HG03196 (cell line): Measurements from ENCODE around the gene KL.

Source experiments
- ATAC-seq: cut with Tn5 transposase; IDR thresholded peaks from one replicate; pipeline ENCODE4 v1.9.1; 2021; ENCODE audit not compliant: unreplicated experiment

Gene KL

DNA sequence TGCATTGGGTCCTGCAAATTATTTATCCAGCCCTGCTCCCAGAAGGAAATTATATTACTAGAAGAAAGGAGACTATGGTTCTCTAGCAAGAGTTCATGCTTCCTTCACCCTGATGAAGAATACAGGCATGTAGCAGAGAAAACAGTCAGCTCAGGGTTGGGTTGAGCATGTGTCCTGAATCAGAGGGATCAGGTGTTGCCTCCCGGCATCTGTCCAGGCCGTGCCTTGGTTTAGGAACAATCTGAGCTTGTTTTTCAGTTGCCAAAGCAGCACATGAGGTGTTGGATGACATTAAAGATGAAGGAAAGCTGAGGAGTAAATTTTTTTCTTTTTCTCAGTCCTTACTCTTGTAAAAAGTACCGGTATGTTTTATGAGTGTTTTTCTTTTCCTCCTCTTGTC is 62.0 kb downstream of the KL start:
- no peak for ATAC-seq

DNA sequence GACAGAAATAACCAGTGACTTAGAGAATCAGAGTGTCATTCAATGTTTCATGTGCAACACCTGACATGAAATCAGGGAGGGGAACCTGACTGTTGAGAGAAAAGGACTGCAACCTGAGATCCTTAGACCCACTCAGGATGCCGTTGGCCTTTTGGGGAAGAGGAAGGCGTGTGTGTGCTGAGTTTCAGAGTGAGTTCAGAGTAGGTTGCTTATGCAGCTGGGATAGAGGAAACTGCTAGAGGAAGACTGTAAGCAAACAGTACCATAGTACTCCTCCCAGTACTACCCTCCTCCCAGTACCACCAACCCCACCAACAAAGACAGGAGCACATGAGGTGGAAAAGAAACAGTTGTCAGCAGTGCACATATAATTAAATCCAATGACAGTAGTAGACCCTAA is 63.7 kb downstream of the KL start:
- no peak for ATAC-seq

DNA sequence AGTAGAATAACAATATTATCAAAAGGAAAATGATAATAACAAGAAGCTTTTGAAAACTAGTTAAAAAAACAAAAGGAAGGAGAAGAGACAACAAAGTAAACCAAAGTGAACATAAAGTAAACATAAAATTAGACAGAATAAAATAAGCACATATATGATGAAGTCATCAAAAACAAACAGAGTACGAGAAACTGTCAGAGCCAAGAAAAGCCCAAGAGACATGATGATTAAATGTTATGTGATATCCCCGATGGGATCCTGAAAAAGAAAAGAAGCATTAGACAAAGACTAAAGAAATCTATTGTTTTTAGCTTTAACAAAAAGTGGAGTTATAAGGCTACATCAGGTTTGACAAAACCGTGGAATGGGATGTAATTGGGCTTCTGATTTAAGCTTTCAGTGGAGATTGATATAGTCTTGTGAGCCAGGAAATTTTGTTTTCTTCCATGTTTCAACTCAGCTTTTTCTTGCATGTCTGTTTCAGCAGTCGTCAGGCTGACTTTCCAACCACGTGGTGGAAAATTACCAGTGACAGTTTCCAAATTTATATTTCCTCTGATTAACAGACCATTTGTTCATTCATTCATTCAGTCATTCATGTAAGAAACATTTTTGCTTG is 64.9 kb downstream of the KL start:
- no peak for ATAC-seq

DNA sequence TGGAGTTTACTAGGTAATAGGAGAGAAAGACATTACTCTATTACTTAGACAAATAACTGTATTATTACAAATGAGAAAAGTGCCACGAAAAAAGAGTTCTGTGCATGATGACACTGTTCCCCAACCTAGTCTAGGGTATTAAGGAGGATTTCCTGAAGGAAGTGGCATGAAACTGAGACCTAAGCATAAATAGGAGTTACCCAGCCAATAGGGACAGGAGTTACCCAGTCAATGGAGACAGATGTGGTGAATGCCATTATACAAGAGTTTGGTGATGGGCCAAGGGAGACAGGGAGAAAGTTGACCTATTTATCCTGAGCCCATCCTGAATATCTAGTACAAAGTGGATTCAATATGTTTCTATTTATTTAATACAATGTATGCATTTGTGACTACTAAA is 65.4 kb downstream of the KL start:
- ATAC-seq = no peak

DNA sequence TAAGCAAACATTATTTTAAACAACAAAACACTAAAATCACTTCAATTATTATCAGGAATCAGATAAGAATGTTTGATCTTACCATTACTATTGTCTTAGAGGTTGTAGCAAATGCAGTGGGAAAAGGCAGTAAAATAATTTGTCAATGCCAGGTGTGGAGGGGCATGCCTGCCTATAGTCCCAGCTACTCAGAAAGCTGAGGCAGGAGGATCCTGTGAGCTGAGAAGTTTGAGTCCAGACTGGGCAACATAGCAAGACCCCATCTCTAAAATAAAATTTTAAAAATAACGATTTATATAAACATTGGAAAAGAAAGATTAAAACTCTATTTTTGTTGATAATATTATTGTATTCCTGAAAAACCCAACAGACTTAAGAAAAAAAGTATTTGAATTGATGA is 66.8 kb downstream of the KL start:
- no peak for ATAC-seq

DNA sequence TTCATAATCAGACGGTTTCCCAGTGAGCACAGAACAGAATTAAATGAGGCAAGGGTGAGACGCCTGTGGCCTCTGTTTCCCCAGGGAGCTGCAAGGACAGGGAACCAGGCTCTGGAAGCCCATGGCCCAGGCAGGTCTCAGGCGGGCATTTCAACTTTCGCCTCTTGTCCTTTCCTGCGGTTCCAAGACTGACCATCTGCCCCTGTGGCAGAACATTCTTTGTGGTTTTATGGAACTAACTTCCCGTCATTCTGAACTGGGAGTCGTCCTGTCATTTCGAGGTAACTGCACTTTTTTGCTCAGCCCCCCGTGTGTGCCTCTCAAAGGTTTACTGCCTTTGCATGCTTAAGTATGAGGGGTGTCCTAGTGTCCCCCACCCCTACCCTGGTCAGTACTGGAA is 70.9 kb downstream of the KL start:
- ATAC-seq = no peak

DNA sequence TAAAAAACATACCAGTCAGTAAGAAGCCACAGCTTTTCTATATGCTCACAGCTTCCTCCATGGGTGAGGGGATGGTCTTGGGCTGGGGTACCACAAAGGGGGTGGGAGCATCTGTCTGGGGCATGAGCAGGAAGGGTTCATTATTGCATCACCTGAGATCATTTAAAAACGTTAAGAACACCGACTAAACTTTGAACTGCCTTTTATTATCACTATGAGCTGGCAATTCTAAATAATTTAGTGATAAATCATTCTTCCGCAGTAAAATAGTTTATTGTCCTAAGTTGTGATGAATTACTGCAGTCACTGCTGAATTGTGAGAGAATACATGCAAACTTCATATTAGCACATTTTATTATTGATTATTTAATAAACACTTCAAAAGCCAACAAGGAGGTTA is 71.6 kb downstream of the KL start:
- ATAC-seq = no peak

DNA sequence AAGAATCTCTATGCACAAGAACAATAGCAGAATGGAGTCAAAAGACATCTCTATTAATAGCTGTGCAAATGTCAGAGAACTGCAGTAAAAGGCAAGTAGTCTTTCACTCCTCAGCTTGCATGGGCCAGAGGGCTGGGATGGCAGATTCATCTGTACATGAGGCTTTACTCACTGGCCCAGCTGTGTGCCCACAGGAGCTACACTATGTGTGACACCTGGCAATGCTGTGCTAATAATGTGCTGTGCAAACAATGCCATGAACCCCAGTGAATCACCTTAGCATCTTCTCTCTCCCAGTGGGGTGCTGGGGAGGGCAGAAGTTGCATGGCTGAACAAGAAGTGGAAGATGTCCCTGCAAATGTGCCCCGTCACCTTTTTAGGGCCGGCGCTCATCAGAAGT is 73.1 kb downstream of the KL start:
- no peak for ATAC-seq

DNA sequence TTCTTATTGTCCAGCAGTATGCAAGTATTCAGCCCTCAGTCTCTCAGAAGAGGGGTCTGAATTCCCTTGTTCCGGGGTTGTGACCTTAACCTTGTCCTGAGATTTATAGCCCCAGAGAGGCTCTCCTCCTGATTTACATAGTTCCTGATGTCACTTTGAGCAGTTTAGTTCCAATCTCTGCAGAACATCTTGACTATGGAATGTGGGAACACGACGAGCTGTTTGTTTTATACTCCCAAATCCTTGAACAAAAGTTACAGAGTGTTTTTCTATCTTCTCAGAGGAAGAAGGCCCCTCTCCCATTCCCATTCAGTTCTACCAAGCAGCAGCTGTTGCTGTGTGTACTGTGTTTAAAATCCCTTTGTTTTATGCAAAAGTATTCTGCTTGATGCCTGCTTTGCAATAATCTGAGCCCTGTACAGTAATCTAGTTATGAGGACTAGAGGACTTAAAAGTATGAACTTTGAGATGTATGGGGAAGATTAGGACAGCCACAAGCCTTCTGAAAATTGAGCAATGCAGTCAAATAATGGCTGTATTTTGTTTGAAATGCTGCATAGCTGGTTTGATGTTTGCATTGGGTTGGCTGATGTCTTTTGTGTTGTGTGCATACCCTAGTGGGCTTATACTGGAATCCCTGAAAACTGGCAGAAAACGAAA is 74.7 kb downstream of the KL start:
- ATAC-seq = no peak

DNA sequence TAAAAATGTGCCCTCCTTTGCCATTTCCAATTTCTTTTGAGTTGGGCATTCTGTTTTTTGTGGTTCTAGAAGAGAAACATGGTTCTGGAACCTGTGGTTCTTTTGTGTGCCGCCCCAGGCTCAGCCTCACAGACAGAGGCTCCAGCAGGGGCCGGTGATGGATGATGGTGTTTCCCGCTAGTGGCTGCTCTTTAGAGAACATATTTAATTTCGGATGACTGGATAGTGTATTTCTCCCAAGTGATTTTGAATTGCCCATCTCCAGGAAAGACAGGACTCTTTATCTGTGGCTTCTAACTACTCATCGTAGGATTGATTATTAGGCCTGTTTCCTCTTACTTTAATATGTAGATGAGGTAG is 75.2 kb downstream of the KL start:
- ATAC-seq = no peak

DNA sequence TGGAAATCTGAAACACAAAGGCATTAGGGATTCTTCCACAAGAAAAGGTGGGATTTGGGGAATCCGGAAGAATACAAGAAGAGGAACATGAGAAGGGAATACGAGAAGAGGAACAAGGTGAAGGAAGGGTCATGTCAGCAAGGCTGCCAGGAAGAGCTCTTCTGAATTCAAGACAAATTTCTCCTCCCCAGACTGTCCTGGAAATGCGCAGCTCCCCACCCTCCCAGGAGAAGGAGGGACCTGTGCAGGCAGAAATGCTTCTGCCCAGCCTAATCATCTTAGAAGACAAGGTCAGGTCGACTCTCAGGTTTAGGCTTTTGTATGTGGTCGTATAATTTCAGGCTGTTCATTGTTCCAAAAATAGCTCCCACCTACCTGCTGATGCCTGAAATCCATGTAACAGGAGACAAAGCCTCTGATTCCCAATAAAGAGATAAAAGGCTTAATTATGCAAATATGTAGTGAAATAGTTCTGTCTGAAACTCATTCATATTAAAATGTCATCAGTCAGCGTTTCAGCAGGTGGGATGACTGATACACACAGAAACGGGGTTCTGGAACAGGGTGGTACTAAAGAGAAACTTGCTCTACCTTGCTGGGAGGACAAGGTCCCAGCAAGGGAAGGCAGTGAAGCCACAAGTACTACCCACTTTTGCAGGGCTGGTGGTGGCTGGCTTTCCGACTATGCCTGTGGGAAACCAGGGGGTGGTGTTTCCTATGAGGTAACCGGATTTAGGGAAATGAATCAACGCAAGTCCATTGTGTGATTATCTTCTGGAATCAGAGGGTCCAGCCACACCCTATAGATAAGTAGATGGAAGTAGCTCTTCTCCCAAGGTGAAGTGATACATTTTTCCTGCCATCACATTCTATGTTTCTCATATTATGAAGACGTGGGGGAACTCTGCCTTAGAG is 76.1 kb downstream of the KL start:
- ATAC-seq = no peak

DNA sequence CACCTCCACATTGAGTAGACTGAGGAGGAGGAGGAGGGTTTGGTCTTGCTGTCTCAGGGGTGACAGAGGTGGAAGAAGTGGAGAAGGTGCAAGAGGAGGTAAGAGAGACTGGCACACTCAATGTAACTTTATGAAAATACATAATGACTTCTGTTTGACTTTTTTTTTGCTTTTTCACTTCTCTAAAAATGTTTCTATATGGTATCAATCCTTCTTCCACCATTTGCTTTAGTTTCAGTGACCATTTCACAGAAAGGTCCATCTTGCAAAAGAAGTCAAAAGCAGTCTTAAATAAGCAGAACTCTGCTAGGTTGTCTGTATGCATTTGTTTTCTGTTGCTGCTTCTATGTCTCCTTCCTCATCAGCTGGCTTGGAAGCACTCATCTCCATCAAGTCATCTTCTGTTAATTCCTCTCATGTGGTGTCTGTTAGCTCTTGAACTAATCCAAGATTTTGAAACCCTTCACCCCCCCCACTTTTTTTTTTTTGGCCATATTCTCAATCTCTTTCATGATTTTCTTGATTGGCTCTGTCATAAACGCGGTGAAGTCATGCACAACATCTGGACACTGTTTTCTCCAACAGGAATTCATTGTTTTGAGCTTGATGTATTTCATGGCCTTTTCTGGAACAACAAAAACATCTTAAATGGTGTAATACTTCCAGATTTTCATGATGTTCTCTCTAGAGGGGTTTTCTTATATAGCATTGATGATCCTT is 80.8 kb downstream of the KL start:
- no peak for ATAC-seq

DNA sequence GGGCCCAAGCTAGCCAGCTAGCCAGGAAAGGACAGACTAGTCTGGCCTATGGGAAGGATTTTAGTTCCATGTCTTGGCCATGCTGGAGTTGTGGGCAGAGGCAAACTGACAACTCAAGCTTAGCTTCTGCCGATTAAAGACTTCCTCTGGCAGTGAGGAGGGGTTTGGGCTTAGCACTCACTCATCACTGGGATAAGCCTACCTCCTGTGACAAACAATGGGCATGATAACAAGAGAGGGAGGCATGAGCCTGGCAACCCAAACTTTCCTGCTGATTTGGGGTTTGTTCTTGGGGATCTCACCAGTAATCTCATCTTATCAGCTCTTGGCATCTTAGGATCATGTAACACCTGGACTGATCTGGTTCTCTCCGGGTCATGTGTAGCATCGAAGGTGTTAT is 83.6 kb downstream of the KL start:
- ATAC-seq = no peak

DNA sequence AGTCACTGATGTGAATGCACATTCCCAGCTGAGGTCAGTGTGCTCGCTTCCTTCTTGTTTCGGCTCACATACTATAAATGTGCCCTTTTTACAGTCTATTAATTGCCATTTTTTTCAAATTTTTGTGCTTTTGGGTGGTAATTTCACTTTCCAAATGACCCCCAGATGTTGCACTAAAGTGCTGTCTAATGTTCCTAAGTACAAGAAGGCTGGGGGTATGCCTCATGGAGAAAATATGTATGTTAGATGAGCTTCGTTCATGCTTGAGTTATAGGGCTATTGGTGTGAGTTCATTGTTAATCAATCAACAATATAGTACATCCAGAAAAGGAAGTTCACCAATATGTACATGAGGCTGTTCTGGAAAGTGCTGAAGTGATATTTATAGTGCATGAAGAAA is 84.7 kb downstream of the KL start:
- no peak for ATAC-seq

DNA sequence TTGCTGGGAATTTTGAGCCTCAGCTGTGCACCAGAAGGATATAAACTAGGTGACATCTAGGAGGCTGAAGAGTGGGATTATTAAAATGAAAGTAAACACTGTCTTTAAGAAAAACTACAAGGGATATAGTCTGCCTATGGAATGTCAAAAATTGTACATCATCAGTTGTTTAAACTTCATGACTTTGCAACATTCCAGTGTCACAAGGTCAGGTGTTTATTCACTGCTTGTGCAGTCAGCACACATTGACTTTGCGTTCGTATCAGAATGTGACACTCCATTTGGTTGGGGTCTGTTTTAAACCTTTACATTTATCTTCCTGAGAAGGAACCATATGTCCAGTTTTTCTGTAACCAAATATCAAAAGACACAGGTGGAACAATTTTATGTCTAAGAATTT is 85.6 kb downstream of the KL start:
- no peak for ATAC-seq

DNA sequence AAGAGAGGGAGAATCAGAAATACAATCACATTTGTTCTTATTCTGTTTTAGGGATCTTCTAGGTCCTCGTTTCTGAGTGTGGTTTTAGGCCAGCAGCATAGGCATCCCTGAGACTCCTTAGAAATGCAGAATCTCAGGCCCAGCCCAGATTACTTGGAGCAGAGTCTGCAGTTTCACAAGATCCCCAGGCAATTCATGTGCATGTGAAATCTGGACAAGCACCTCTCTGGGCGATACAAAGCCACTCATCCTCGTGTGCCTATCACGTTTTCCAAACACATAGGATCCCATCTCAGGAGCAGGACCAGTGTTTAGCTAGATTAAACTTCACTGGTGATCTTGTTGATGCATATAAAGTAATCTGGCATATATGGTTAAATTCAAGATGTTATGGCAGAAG is 87.2 kb downstream of the KL start:
- no peak for ATAC-seq

DNA sequence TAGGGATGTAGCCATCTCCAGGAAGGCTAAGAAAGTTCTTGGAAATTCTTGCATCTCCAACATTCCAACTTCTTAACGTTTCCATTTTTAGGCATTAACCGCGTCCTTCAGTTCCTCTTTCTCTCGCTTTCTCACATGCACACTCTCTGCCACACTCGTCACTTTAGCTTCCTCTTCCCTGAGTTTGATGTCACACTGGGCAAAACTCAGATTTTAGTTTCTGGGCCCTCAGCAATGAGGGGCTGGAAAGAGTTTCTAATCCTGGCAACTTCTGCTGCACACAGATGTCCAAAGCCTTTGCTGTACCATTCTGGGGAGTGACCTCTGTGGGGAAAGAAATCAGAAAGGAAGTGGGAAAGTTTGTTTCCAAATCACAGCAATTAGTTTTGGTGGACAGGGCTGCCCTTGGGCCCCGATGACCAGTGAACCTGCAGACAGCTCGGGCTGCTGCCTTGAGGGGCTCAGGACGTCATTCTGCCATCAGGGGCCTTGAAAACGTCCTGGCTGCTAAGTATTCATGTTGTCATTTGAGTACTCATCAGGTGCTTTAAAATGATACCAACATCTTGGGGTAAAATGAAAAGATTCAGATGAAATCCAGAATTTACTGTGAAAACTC is 89.3 kb downstream of the KL start:
- no peak for ATAC-seq

DNA sequence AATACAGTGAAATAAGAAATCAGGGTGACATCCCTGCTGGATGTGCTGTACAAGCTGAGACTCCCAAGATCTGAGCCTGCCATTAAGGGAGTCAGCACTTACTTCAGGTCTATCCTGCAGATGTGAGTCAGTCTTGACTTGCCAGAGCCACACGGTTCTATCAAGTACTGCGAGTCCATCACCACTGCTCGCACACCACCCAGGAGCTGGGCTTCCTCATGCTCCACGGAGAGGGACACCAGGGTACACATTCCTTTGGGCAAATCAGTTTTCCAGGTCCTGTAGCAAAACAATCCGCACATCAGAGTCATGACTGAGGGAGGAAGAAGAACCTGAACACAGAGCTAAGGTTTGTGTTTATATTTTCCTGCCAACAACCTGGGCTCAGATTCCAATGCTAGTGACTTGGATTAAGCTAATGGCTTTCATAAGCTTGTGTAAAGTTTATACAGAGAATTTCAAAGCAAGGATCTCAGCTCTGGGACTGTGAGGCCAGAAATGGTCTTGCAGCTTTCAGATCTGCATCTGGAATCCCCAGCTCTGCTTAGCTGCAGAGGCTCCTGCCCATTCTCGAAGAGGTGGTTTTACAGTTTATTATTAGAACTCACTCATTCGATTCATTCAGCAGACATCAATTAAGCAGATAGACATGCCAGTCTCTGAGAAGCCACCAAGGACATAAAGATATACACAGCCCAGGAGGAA is 90.6 kb downstream of the KL start:
- no peak for ATAC-seq

DNA sequence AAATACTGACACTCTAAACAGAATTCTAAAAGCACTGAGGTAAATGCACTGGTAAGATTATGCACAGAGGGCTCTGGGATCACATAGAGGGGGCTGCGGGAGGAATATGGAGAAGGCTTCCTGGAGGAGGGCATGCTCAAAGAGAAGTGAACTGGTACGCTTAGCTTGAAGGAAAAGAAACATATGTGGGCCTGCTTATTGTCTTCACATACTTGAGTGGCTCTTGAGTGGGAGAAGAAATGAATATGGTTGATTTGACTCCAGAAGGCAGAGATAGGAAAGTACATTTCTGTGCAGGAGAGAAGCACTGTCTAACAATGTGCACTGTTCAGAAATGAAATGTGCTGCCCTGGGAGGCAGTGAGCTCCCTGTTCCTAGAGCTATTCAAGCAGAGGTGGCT is 91.1 kb downstream of the KL start:
- ATAC-seq = no peak

DNA sequence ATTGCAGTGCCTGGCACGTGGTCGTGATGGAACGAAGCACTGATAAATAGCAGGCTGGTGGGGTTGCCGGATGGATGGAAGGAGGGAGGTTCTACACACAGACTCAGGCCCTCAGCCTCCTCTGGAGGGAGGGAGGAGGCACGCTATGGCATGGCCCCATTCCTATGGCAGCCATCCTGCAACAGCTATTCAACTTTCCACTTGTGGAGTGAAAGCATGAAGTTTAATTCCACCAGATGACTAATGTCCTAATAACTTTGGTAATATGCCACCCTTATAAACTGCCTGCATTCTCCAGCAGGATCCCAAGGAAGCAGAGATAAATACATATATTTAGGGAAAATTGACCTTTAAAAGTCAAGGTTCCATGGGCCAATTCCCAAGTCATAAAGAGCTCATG is 92.4 kb downstream of the KL start:
- no peak for ATAC-seq

DNA sequence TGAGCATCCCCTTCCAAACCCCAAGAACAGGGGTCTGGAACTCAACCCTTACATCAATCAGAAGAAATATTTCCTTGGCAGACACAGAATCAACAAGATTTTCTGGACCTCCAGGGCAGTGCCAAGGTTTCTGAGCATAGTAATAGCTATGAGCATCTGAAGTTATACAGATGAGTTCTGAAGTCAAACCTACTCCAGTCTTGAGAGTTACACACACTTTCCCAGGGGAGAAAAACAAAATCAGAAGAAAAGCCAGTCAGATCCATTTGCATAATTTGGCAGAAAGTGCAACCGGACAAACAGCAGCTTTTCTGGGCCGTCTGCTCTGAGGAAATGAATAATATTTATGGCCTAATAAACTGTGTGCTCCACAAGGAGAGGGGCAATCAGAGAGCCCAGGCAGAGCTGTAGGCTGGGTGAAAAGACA is 93.1 kb downstream of the KL start:
- ATAC-seq = no peak
